Upper lobe of left lung (tissue), 6 donors: Measurements from ENCODE around the gene IRX2. TPM values are rescaled to one million over a fixed set of nuclear protein-coding genes. Genes with fewer than 3 reads are reported as not detected.

Experiments
- ATAC-seq, 2 donors: fragments of 200-7000 bp; cut with Tn5 transposase; one replicate each; pipeline ENCODE4 v1.9.1; 2022; ENCODE audit warnings: mild to moderate bottlenecking in 2 of 2, moderate library complexity in 2 of 2; ENCODE audit not compliant: low FRiP score in 2 of 2
- DNase-seq, 2 donors: peaks; one replicate each; pipeline ENCODE4 v3.0.0-alpha.2; 2019 to 2020
- H3K27ac ChIP-seq, 4 donors: fragments of 200-600 bp; sonication (generic); one replicate each; pipeline ENCODE4 v1.5.1; 2016 to 2019
- H3K27me3 ChIP-seq, 4 donors: fragments of 200-600 bp; sonication (generic); one replicate each; pipeline ENCODE4 v1.5.1; 2017 to 2019
- H3K36me3 ChIP-seq, 4 donors: fragments of 200-600 bp; sonication (generic); one replicate each; pipeline ENCODE4 v1.5.1; 2016 to 2019
- H3K4me1 ChIP-seq, 4 donors: fragments of 200-600 bp; sonication (generic); one replicate each; pipeline ENCODE4 v1.5.1; 2018 to 2019
- H3K4me3 ChIP-seq, 4 donors: fragments of 200-600 bp; sonication (generic); one replicate each; pipeline ENCODE4 v1.5.1; 2017 to 2019; ENCODE audit warnings: mild to moderate bottlenecking in 2 of 4, moderate library complexity in 1 of 4
- H3K9me3 ChIP-seq, 4 donors: fragments of 200-600 bp; sonication (generic); one replicate each; pipeline ENCODE4 v1.5.1; 2018 to 2019
- CTCF ChIP-seq, 6 experiments: fragments of 450-650 bp in 4 of 6; fragments of 200-600 bp in 2 of 6; sonication (generic) in 2 of 6; IDR thresholded peaks; one replicate each; pipeline ENCODE4 v1.5.1; 2016 to 2019; ENCODE audit warnings: antibody characterized with exemption in 6 of 6
- EP300 ChIP-seq, 4 donors: sonication (generic); formaldehyde crosslinking; IDR thresholded peaks; one replicate each; pipeline ENCODE4 v1.5.1; 2017; ENCODE audit warnings: antibody characterized with exemption in 4 of 4, control low read depth in 2 of 4
- POLR2A ChIP-seq, 4 donors: fragments of 450-650 bp; IDR thresholded peaks; one replicate each; pipeline ENCODE4 v1.5.1; 2016 to 2017; ENCODE audit warnings: antibody characterized with exemption in 4 of 4, mild to moderate bottlenecking in 2 of 4
- POLR2AphosphoS5 ChIP-seq, 2 donors: sonication (generic); formaldehyde crosslinking; IDR thresholded peaks; one replicate each; pipeline ENCODE4 v1.5.1; 2017; ENCODE audit warnings: antibody characterized with exemption in 2 of 2
- WGBS, 2 donors: methylation state at CpG; one replicate each; pipeline ENCODE4 v1.1.5; 2017 to 2018; 5-methylcytosine and 5-hydroxymethylcytosine counted together
- total RNA-seq, 6 donors: library from RNA; depleted of rRNA in 4 of 6; stranded (reverse); fragments of >200 nt in 4 of 6; gene quantifications; one replicate each; pipeline versions ENCODE4 v1.1.0 to v1.2.1, GENCODE V29; 2016 to 2021
- donor health status: DM: no; HTN: no; CAD: no; lungs with moderate emphysema.
- donor health status: DM: no; HTN: yes; CAD: no; lungs with severe emphysema.

The IRX2 gene
- total RNA-seq, 6 donors from 2014 or later, result 53.2 to 131 (median 106) TPM

- no peaks in the 10 kb centered on the region for H3K9me3 ChIP-seq
- no peaks in the 10 kb centered on the region for H3K4me1 ChIP-seq
- H3K4me3 ChIP-seq, result no peak overlapping the region
- no peak for TF ChIP-seq CTCF (IDR thresholded peaks at IDR 0.05)
- TF ChIP-seq EP300 (IDR thresholded peaks at IDR 0.05), result no peak
- TF ChIP-seq POLR2AphosphoS5 (IDR thresholded peaks at IDR 0.05), result no peak
- TF ChIP-seq POLR2A (IDR thresholded peaks at IDR 0.05), result no peak
- no peaks in the 10 kb centered on the region for H3K27me3 ChIP-seq
- WGBS, 2 donors, result 90 to 97% methylated on average over 2 to 5 of the region's 6 CpGs
- DNase-seq (no peak), ATAC-seq (peak in 1 of 2 donors; percentile 8)
- no peak overlapping the region for H3K27ac ChIP-seq
- no peaks in the 10 kb centered on the region for H3K36me3 ChIP-seq
These were observed 36.7 kb downstream of the IRX2 start for GRCh38 chr5:2714805-2715204.

GRCh38 chr5:2714026-2714425, 37.5 kb downstream of the IRX2 start:
- Histone ChIP-seq H3K9me3 (no peaks in the 10 kb centered on the region), H3K27ac (no peak overlapping the region), H3K4me1 (no peaks in the 10 kb centered on the region), H3K36me3 (no peaks in the 10 kb centered on the region), H3K4me3 (no peak overlapping the region), H3K27me3 (no peaks in the 10 kb centered on the region)
- TF ChIP-seq POLR2A (IDR thresholded peaks at IDR 0.05) (no peak), CTCF (IDR thresholded peaks at IDR 0.05) (no peak), POLR2AphosphoS5 (IDR thresholded peaks at IDR 0.05) (no peak), EP300 (IDR thresholded peaks at IDR 0.05) (no peak)
- no peak for DNase-seq
- ATAC-seq, result no peak
- 86 to 87% methylated on average over 6 of the region's 6 CpGs for WGBS, 2 donors

- Histone ChIP-seq H3K36me3 (no peaks in the 10 kb centered on the region), H3K4me1 (no peaks in the 10 kb centered on the region), H3K27me3 (no peaks in the 10 kb centered on the region), H3K27ac (no peak overlapping the region), H3K4me3 (no peak overlapping the region), H3K9me3 (no peaks in the 10 kb centered on the region)
- peak in 1 of 2 donors; percentile 20 for ATAC-seq
- DNase-seq, result peak in 1 of 2 donors; percentile 46
- TF ChIP-seq POLR2A (IDR thresholded peaks at IDR 0.05) (no peak), CTCF (IDR thresholded peaks at IDR 0.05) (no peak), EP300 (IDR thresholded peaks at IDR 0.05) (no peak), POLR2AphosphoS5 (IDR thresholded peaks at IDR 0.05) (no peak)
- 82 to 87% methylated on average over 23 to 24 of the region's 24 CpGs for WGBS, 2 donors
These were observed 39.7 kb downstream of the IRX2 start for GRCh38 chr5:2711446-2712425.

- no peak overlapping the region for H3K27ac ChIP-seq
- no peaks in the 10 kb centered on the region for H3K9me3 ChIP-seq
- H3K4me3 ChIP-seq, result no peak overlapping the region
- ATAC-seq (no peak), DNase-seq (no peak)
- no peaks in the 10 kb centered on the region for H3K4me1 ChIP-seq
- no peaks in the 10 kb centered on the region for H3K27me3 ChIP-seq
- 44 to 58% methylated on average over 3 of the region's 3 CpGs for WGBS, 2 donors
- TF ChIP-seq POLR2AphosphoS5 (IDR thresholded peaks at IDR 0.05) (no peak), EP300 (IDR thresholded peaks at IDR 0.05) (no peak), POLR2A (IDR thresholded peaks at IDR 0.05) (no peak), CTCF (IDR thresholded peaks at IDR 0.05) (peak in 1 of 6 experiments; percentile 18)
- H3K36me3 ChIP-seq, result no peaks in the 10 kb centered on the region
These were observed 40.6 kb downstream of the IRX2 start for GRCh38 chr5:2710910-2711309.
